Endothelial cell of umbilical vein (primary cell): ENCODE measurements around the gene SNX30. TPM values are rescaled to one million over a fixed set of nuclear protein-coding genes. Genes with fewer than 3 reads are reported as not detected.

Experiments used
- BruUV-seq: library from RNA; stranded (reverse); fragments of 400-500 nt; replicated peaks from 2 replicates; lab custom pipeline; 2021; lab: Mats Ljungman, UMichigan
- CTCF ChIA-PET: fragments of 300-600, 350-600 bp; sonication (Branson Sonifier 250); formaldehyde crosslinking; loops from one replicate; lab custom pipeline; 2021; ENCODE audit warnings: antibody characterized with exemption, inconsistent platforms; lab: Charles Lee
- POLR2A ChIA-PET: fragments of 300-600, 350-600 bp; sonication (Branson Sonifier 250); formaldehyde crosslinking; loops from one replicate; lab custom pipeline; 2021; ENCODE audit warnings: antibody characterized with exemption, inconsistent platforms; lab: Charles Lee
- DNase-seq: peaks from one replicate; pipeline ENCODE4 v3.0.0-alpha.2; 2011; ENCODE audit warnings: low read depth, low spot score
- FAIRE-seq: peaks from 2 replicates; lab custom pipeline; 2011; peaks lifted over from hg19 to GRCh38; lab: Jason Lieb, UNC
- H2AFZ ChIP-seq: 2 replicates; pipeline ENCODE4 v1.6.0; 2012; ENCODE audit warnings: low read depth, low read length, control low read depth, inconsistent platforms
- H3K27ac ChIP-seq: 2 replicates; pipeline ENCODE4 v1.5.1; 2011; ENCODE audit warnings: low read depth, mild to moderate bottlenecking, control low read depth, low read length, moderate library complexity; ENCODE audit not compliant: insufficient read depth
- H3K27me3 ChIP-seq, 2 experiments: 2 replicates each; pipeline versions ENCODE4 v1.6.0 to v1.6.1; 2011; ENCODE audit warnings: low read length in 2 of 2, mixed read lengths in 1 of 2; ENCODE audit not compliant: control insufficient read depth in 2 of 2, insufficient read depth in 2 of 2
- H3K36me3 ChIP-seq, 2 experiments: 2 replicates in 1 of 2; 3 replicates in 1 of 2; pipeline ENCODE4 v1.5.1; 2011; ENCODE audit warnings: low read length in 2 of 2, mild to moderate bottlenecking in 1 of 2, moderate library complexity in 1 of 2; ENCODE audit not compliant: control insufficient read depth in 2 of 2, insufficient read depth in 2 of 2; ENCODE audit errors: extremely low read depth in 1 of 2
- H3K4me1 ChIP-seq: 3 replicates; pipeline ENCODE4 v1.5.1; 2011; ENCODE audit warnings: mild to moderate bottlenecking, low read length; ENCODE audit not compliant: control insufficient read depth, insufficient read depth; ENCODE audit errors: extremely low read depth
- H3K4me2 ChIP-seq: 2 replicates; pipeline ENCODE4 v1.6.1; 2011; ENCODE audit warnings: low read length, control low read depth, mixed read lengths; ENCODE audit not compliant: insufficient read depth
- H3K4me3 ChIP-seq, 3 experiments: fragments of 200-600 bp in 1 of 3; sonication (generic), shearing (Covaris generic) in 1 of 3; replicated peaks in 1 of 3; 2 replicates each; pipeline ENCODE4 v1.5.1; 2011 to 2016; ENCODE audit warnings: control low read depth in 3 of 3, low read length in 3 of 3, mild to moderate bottlenecking in 2 of 3, inconsistent platforms in 1 of 3, low read depth in 1 of 3, moderate library complexity in 1 of 3; ENCODE audit not compliant: insufficient read depth in 1 of 3
- H3K79me2 ChIP-seq: 2 replicates; pipeline ENCODE4 v1.6.0; 2012; ENCODE audit warnings: low read length, inconsistent platforms; ENCODE audit not compliant: control insufficient read depth, insufficient read depth
- H3K9ac ChIP-seq: replicated peaks from 2 replicates; pipeline ENCODE3; 2011; ENCODE audit warnings: low read length, control low read depth; ENCODE audit not compliant: insufficient read depth; ENCODE audit errors: extremely low read depth
- H3K9me1 ChIP-seq: replicated peaks from 3 replicates; pipeline ENCODE4 v1.6.0; 2011; ENCODE audit warnings: mild to moderate bottlenecking, low read length; ENCODE audit not compliant: control insufficient read depth, insufficient read depth; ENCODE audit errors: extremely low read depth
- H3K9me3 ChIP-seq: replicated peaks from 2 replicates; pipeline ENCODE4 v1.5.1; 2012; ENCODE audit warnings: low read length, inconsistent platforms; ENCODE audit not compliant: control insufficient read depth, insufficient read depth
- H4K20me1 ChIP-seq: replicated peaks from 2 replicates; pipeline ENCODE3; 2011; ENCODE audit warnings: mild to moderate bottlenecking, low read length; ENCODE audit not compliant: control insufficient read depth, insufficient read depth; ENCODE audit errors: extremely low read depth
- CTCF ChIP-seq, 2 donors: IDR thresholded peaks; 1 replicate in 1 of 2; 2 replicates in 1 of 2; pipeline ENCODE4 v1.5.1; 2011; ENCODE audit warnings: low read length in 2 of 2, mild to moderate bottlenecking in 2 of 2, moderate library complexity in 2 of 2, control low read depth in 1 of 2, inconsistent platforms in 1 of 2, low read depth in 1 of 2; ENCODE audit not compliant: insufficient read depth in 1 of 2; ENCODE audit errors: extremely low read depth in 1 of 2
- EZH2 ChIP-seq: IDR thresholded peaks from 2 replicates; pipeline ENCODE4 v1.6.1; 2012; ENCODE audit warnings: borderline replicate concordance, low read depth, mild to moderate bottlenecking, moderate library complexity, low read length, inconsistent platforms; ENCODE audit not compliant: severe bottlenecking
- FOS ChIP-seq: IDR thresholded peaks from 2 replicates; pipeline ENCODE4 v1.6.1; 2011; ENCODE audit warnings: mild to moderate bottlenecking, low read length, moderate library complexity, borderline replicate concordance; ENCODE audit not compliant: insufficient read depth
- GATA2 ChIP-seq: IDR thresholded peaks from 2 replicates; pipeline ENCODE4 v1.7.0; 2011; ENCODE audit warnings: low read depth, mild to moderate bottlenecking, moderate library complexity, mixed read lengths, low read length; ENCODE audit not compliant: insufficient read length, insufficient read depth
- JUN ChIP-seq: IDR thresholded peaks from 2 replicates; pipeline ENCODE4 v1.6.1; 2011; ENCODE audit warnings: borderline replicate concordance, low read depth; ENCODE audit not compliant: insufficient read length, insufficient read depth
- MAX ChIP-seq: IDR thresholded peaks from 2 replicates; pipeline ENCODE4 v1.6.1; 2011; ENCODE audit not compliant: insufficient read depth, insufficient read length
- MYC ChIP-seq: IDR thresholded peaks from one replicate; pipeline ENCODE4 v1.6.1; 2011; ENCODE audit warnings: mild to moderate bottlenecking, low read depth, low read length
- POLR2A ChIP-seq: IDR thresholded peaks from 2 replicates; pipeline ENCODE4 v1.6.1; 2012; ENCODE audit warnings: low read depth, mild to moderate bottlenecking, control low read depth, low read length
- POLR2AphosphoS5 ChIP-seq: IDR thresholded peaks from 2 replicates; pipeline ENCODE4 v1.6.1; 2012; ENCODE audit warnings: low read depth, mild to moderate bottlenecking, control low read depth, low read length, moderate library complexity; ENCODE audit not compliant: insufficient read depth
- dilution Hi-C: fragments of 300-500 bp; cut with MboI; formaldehyde crosslinking; loops from one replicate; pipeline ENCODE4 v1.15.0; 2019; ENCODE audit warnings: low sequenced_read_pairs; ENCODE audit not compliant: extremely low pct_ligation_motif_present
- intact Hi-C: fragments of 100-400 bp; cut with micrococcal nuclease; formaldehyde crosslinking; loops from one replicate; pipeline ENCODE4 v1.10.0; 2022
- polyA plus RNA-seq, 4 experiments: library from polyadenylated mRNA; depleted of rRNA in 3 of 4; stranded (reverse) in 3 of 4; unstranded in 1 of 4; fragments of >200 nt; gene quantifications; 2 replicates each; pipeline versions ENCODE4 v1.2.1 to v1.2.3, GENCODE V29; 2011 to 2012; ENCODE audit warnings: missing spikeins in 1 of 4
- total RNA-seq: library from RNA; stranded (reverse); gene quantifications from 2 replicates; pipeline ENCODE4 v1.2.3, GENCODE V29; 2021

SNX30 gene
- total and polyA plus RNA-seq, 2 donors (not counting 3 experiments of a cell fraction or from before 2014, with no cell fraction given), result 2.8 to 6.3 TPM

DNA sequence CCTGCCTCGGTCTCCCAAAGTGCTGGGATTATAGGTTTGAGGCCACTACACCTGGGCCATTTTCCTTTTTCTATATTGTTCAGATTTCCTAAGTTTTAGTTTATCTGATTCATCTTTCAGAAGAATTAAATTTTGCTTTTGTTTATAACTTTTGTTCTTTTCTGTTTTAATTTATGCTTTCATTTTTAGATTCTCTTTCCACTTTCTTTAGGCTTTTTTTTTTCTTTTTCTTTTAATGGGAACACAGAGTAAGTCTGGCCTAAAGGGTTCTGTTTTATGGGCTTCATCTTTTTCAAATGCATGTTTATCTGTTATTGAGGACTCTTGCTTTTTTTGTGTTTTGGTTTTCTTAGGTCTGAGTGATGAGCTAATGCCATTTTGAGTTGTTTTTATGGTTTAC lies 42.1 kb downstream of the SNX30 start:
- BruUV-seq, result no TSS peak
- Histone ChIP-seq H3K36me3 (no peaks in the 10 kb centered on the region), H3K27ac (no peak overlapping the region), H3K4me3 (no peak overlapping the region), H3K4me1 (no peaks in the 10 kb centered on the region), H2AFZ (no peak overlapping the region), H3K9ac (no peak overlapping the region), H3K79me2 (no peaks in the 10 kb centered on the region), H4K20me1 (no peaks in the 10 kb centered on the region), H3K9me3 (no peaks in the 10 kb centered on the region), H3K9me1 (no peaks in the 10 kb centered on the region), H3K27me3 (no peaks in the 10 kb centered on the region), H3K4me2 (no peak overlapping the region)
- POLR2A ChIA-PET, result no interaction called here
- dilution Hi-C loops (no loop called here), intact Hi-C loops (loop anchor here (1.0 to 10.0 kb wide), 4 partner anchors 75 to 705 kb away; partner anchors contain the start of gene INIP)
- CTCF ChIA-PET, result interaction anchor here (0.6 to 2.4 kb wide), 19 partner anchors 10 to 705 kb away, joined by 3 to 11 read pairs (median 4); partner anchors contain the start of genes HSDL2 and INIP
- FAIRE-seq (no peak), DNase-seq (no peak)
- no peak for TF ChIP-seq MYC
- TF ChIP-seq POLR2A, result no peak
- TF ChIP-seq CTCF (IDR thresholded peaks at IDR 0.05; ENCODE audit: extremely low read depth in 1 of 2, insufficient read depth in 1 of 2, low read depth in 1 of 2, low read length in 2 of 2), result no peak
- no peak for TF ChIP-seq MAX
- no peak for TF ChIP-seq FOS
- no peak for TF ChIP-seq POLR2AphosphoS5
- TF ChIP-seq EZH2, result no peak
- no peak for TF ChIP-seq GATA2
- no peak for TF ChIP-seq JUN
